Thymus (tissue), 11 donors: ENCODE measurements around the gene FHIT. TPM values are rescaled to one million over a fixed set of nuclear protein-coding genes. Genes with fewer than 3 reads are reported as not detected.

Experiments
- DNase-seq, 9 donors: peaks; one replicate each; pipeline ENCODE4 v3.0.0-alpha.2; 2013; ENCODE audit warnings: low spot score in 9 of 9, low read depth in 6 of 9, missing footprints in 1 of 9
- H3K27ac ChIP-seq, 2 donors: one replicate each; pipeline ENCODE4 v1.5.1; 2013; ENCODE audit warnings: control low read depth in 1 of 2, low read depth in 1 of 2, low read length in 1 of 2, mild to moderate bottlenecking in 1 of 2, moderate library complexity in 1 of 2
- H3K27me3 ChIP-seq, 2 donors: one replicate each; pipeline ENCODE4 v1.5.1; 2013; ENCODE audit warnings: low read length in 1 of 2; ENCODE audit not compliant: control insufficient read depth in 2 of 2, insufficient read depth in 1 of 2
- H3K36me3 ChIP-seq, 2 donors: one replicate each; pipeline ENCODE4 v1.5.1; 2013; ENCODE audit warnings: low read length in 1 of 2, mild to moderate bottlenecking in 1 of 2, moderate library complexity in 1 of 2; ENCODE audit not compliant: control insufficient read depth in 2 of 2, insufficient read depth in 2 of 2
- H3K4me1 ChIP-seq, 2 donors: one replicate each; pipeline ENCODE4 v1.5.1; 2013; ENCODE audit warnings: low read length in 2 of 2; ENCODE audit not compliant: control insufficient read depth in 2 of 2, insufficient read depth in 2 of 2
- H3K4me3 ChIP-seq, 2 donors: one replicate each; pipeline ENCODE4 v1.5.1; 2013; ENCODE audit warnings: low read length in 2 of 2, control low read depth in 1 of 2, mild to moderate bottlenecking in 1 of 2
- H3K9me3 ChIP-seq, 2 donors: one replicate each; pipeline ENCODE4 v1.5.1; 2013; ENCODE audit warnings: low read length in 1 of 2, mild to moderate bottlenecking in 1 of 2; ENCODE audit not compliant: control insufficient read depth in 2 of 2, insufficient read depth in 1 of 2
- WGBS: extraction: QIAGEN DNeasy Blood & Tissue Kit; methylation state at CpG from one replicate; pipeline ENCODE4 v1.1.7; 2013; 5-methylcytosine and 5-hydroxymethylcytosine counted together
- polyA plus RNA-seq: library from polyadenylated mRNA; stranded (reverse); fragments of 200-250 nt; gene quantifications from one replicate; pipeline ENCODE4 v1.2.3, GENCODE V29; 2013
- total RNA-seq: library from RNA; stranded (reverse); fragments of 120-200 nt; gene quantifications from one replicate; pipeline ENCODE4 v1.2.4, GENCODE V29; 2013
- donor health status: healthy.

Gene FHIT
- total and polyA plus RNA-seq, 2 donors, result 9.2 to 13.2 TPM

- no peaks in the 10 kb centered on the region for H3K9me3 ChIP-seq
- no peaks in the 10 kb centered on the region for H3K36me3 ChIP-seq
- WGBS, result 96% methylated on average over 4 of the region's 4 CpGs
- H3K27ac ChIP-seq, result no peak overlapping the region
- no peak for DNase-seq
- no peak overlapping the region for H3K4me3 ChIP-seq
- no peaks in the 10 kb centered on the region for H3K27me3 ChIP-seq
- H3K4me1 ChIP-seq, result no peaks in the 10 kb centered on the region
Measured at GRCh38 chr3:60136601-60137000, 1114.7 kb downstream of the FHIT start.

- Histone ChIP-seq H3K27me3 (no peaks in the 10 kb centered on the region), H3K4me3 (no peak overlapping the region), H3K4me1 (no peaks in the 10 kb centered on the region), H3K36me3 (no peaks in the 10 kb centered on the region), H3K27ac (no peak overlapping the region), H3K9me3 (no peaks in the 10 kb centered on the region)
- no peak for DNase-seq
- 96% methylated on average over 2 of the region's 2 CpGs for WGBS
Measured at GRCh38 chr3:60135474-60135873, 1115.8 kb downstream of the FHIT start.

DNA sequence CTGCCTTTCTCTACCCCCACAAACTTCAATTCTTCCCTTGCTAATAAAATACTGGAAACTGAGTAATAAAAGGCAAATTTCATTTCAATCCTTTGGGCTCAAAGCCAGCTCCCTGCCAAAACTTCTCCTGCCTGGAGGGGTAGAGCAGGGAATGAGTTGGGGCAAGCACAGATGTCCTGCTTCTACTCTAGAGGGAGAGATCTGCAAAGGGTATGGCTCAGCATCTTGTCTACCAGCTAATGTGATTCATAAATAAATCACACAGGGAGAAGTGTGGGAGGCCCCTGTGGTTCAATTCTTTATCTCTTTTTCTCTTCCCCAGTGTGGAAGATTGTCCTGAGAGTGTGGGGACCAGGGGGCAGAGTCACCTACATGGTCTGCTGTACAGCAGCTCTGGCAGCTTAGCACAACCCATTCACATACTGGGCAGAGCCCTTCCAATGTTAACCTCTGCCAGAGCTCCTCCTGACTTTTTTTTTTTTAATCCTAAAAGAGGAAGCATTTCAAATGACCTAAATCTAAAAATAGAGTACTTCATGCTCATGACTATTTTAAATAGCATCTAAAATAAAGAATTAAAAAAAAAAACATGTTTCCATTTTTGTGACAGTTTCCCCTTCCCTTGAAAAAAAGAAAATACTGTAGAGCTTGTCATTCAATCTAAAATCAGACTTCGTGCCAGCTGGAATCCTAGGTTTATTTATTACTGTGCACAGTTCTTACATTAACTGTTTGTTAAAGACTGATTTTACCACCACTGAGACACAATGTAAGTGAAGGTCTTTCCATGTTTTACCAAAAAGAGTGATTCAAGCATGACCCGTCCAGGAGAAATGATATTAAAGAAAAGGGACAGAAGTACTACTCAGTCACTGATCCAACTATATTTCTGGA lies 1117.7 kb downstream of the FHIT start:
- Histone ChIP-seq H3K4me1 (no peaks in the 10 kb centered on the region), H3K27me3 (no peaks in the 10 kb centered on the region), H3K27ac (no peak overlapping the region), H3K9me3 (no peaks in the 10 kb centered on the region), H3K36me3 (no peaks in the 10 kb centered on the region), H3K4me3 (no peak overlapping the region)
- no peak for DNase-seq
- WGBS, result 56% methylated on average over 2 of the region's 2 CpGs

GRCh38 chr3:60131618-60132017 lies 1119.6 kb downstream of the FHIT start:
- H3K27ac ChIP-seq, result no peak overlapping the region
- no peak overlapping the region for H3K4me3 ChIP-seq
- no peaks in the 10 kb centered on the region for H3K36me3 ChIP-seq
- H3K27me3 ChIP-seq, result no peaks in the 10 kb centered on the region
- H3K4me1 ChIP-seq, result no peaks in the 10 kb centered on the region
- H3K9me3 ChIP-seq, result no peaks in the 10 kb centered on the region
- DNase-seq, result no peak

GRCh38 chr3:60126511-60127304 lies 1124.5 kb downstream of the FHIT start:
- H3K9me3 ChIP-seq, result no peaks in the 10 kb centered on the region
- H3K27me3 ChIP-seq, result no peaks in the 10 kb centered on the region
- 97% methylated on average over 6 of the region's 6 CpGs for WGBS
- no peaks in the 10 kb centered on the region for H3K36me3 ChIP-seq
- no peaks in the 10 kb centered on the region for H3K4me1 ChIP-seq
- H3K4me3 ChIP-seq, result no peak overlapping the region
- no peak overlapping the region for H3K27ac ChIP-seq
- no peak for DNase-seq

GRCh38 chr3:60125686-60126085 lies 1125.6 kb downstream of the FHIT start:
- H3K4me3 ChIP-seq, result no peak overlapping the region
- no peak for DNase-seq
- no peaks in the 10 kb centered on the region for H3K27me3 ChIP-seq
- H3K36me3 ChIP-seq, result no peaks in the 10 kb centered on the region
- no peak overlapping the region for H3K27ac ChIP-seq
- no peaks in the 10 kb centered on the region for H3K4me1 ChIP-seq
- 98% methylated on average over 3 of the region's 3 CpGs for WGBS
- no peaks in the 10 kb centered on the region for H3K9me3 ChIP-seq

DNA sequence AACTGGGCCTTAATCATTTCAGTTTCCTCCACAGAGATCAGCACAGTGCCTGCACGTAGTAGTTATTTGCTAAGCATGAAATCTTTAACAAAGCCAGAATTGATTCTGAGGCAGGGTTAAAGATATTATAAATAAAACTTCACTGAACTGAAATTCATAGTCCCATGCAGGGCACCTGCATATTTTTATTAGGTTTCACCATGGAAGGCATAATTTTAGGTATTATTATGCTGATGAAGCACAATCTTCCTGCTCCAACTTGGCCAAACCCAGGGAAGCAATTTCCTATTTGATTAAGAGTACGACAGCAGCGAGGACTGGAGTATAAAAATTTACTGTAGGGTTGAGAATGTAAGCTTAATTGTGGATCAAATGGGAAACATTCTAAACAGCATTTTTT lies 1131.0 kb downstream of the FHIT start:
- DNase-seq, result no peak
- no peaks in the 10 kb centered on the region for H3K36me3 ChIP-seq
- H3K27me3 ChIP-seq, result no peaks in the 10 kb centered on the region
- WGBS, result 97% methylated on average over 3 of the region's 3 CpGs
- H3K4me1 ChIP-seq, result no peaks in the 10 kb centered on the region
- H3K4me3 ChIP-seq, result no peak overlapping the region
- no peaks in the 10 kb centered on the region for H3K9me3 ChIP-seq
- no peak overlapping the region for H3K27ac ChIP-seq

GRCh38 chr3:60114191-60114590 lies 1137.1 kb downstream of the FHIT start:
- H3K27me3 ChIP-seq, result no peaks in the 10 kb centered on the region
- DNase-seq, result no peak
- no peaks in the 10 kb centered on the region for H3K36me3 ChIP-seq
- H3K9me3 ChIP-seq, result no peaks in the 10 kb centered on the region
- no peak overlapping the region for H3K27ac ChIP-seq
- H3K4me3 ChIP-seq, result no peak overlapping the region
- H3K4me1 ChIP-seq, result no peaks in the 10 kb centered on the region
- 100% methylated on average over 1 of the region's 1 CpG for WGBS

- no peaks in the 10 kb centered on the region for H3K36me3 ChIP-seq
- H3K27me3 ChIP-seq, result no peaks in the 10 kb centered on the region
- H3K4me1 ChIP-seq, result peaks cover 0 to 12% of the 10 kb centered on the region in 2 donors
- 97% methylated on average over 2 of the region's 2 CpGs for WGBS
- no peak overlapping the region for H3K27ac ChIP-seq
- no peaks in the 10 kb centered on the region for H3K9me3 ChIP-seq
- no peak for DNase-seq
- H3K4me3 ChIP-seq, result no peak overlapping the region
Measured at GRCh38 chr3:60107275-60107674, 1144.0 kb downstream of the FHIT start.
